ENCODE results near the gene TMEM117.

GRCh38 chr12:43899574-43899973, 63.7 kb downstream of the TMEM117 start:
- TF ChIP-seq, protein P1, sequence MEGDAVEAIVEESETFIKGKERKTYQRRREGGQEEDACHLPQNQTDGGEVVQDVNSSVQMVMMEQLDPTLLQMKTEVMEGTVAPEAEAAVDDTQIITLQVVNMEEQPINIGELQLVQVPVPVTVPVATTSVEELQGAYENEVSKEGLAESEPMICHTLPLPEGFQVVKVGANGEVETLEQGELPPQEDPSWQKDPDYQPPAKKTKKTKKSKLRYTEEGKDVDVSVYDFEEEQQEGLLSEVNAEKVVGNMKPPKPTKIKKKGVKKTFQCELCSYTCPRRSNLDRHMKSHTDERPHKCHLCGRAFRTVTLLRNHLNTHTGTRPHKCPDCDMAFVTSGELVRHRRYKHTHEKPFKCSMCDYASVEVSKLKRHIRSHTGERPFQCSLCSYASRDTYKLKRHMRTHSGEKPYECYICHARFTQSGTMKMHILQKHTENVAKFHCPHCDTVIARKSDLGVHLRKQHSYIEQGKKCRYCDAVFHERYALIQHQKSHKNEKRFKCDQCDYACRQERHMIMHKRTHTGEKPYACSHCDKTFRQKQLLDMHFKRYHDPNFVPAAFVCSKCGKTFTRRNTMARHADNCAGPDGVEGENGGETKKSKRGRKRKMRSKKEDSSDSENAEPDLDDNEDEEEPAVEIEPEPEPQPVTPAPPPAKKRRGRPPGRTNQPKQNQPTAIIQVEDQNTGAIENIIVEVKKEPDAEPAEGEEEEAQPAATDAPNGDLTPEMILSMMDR (IDR thresholded peaks at IDR 0.05), result no peak
- TF ChIP-seq POLR2A (IDR thresholded peaks at IDR 0.05), result no peak
